GM19397 (cell line): ENCODE results near the gene HIF1A.
"Not testable (repeated sequence)": the region's sequence is repeated elsewhere in the genome, so short reads cannot be mapped to it uniquely, and the experiment has no call there.

ENCODE experiments used
- ATAC-seq: cut with Tn5 transposase; IDR thresholded peaks from one replicate; pipeline ENCODE4 v1.9.1; 2021; ENCODE audit warnings: mild to moderate bottlenecking, moderate library complexity; ENCODE audit not compliant: unreplicated experiment

The HIF1A gene

GRCh38 chr14:61744238-61744637 lies 48.9 kb downstream of the HIF1A start:
- ATAC-seq, result no peak

- ATAC-seq, result not testable (repeated sequence)
Measured at GRCh38 chr14:61746346-61746745, 51.0 kb downstream of the HIF1A start.

- ATAC-seq, result no peak
Measured at GRCh38 chr14:61746881-61747280, 51.6 kb downstream of the HIF1A start.

- ATAC-seq, result no peak
Measured at GRCh38 chr14:61747342-61747741, 52.0 kb downstream of the HIF1A start.

- ATAC-seq, result no peak
Measured at GRCh38 chr14:61749264-61749663, 54.0 kb downstream of the HIF1A start.

GRCh38 chr14:61749867-61750266 lies 54.6 kb downstream of the HIF1A start:
- no peak for ATAC-seq

- ATAC-seq, result peak; percentile 96
Measured at GRCh38 chr14:61750708-61751474, 55.6 kb downstream of the HIF1A start.

GRCh38 chr14:61751475-61751989 lies 56.2 kb downstream of the HIF1A start:
- no peak for ATAC-seq

- ATAC-seq, result peak; percentile 33
Measured at GRCh38 chr14:61752626-61753025, 57.3 kb downstream of the HIF1A start.

- no peak for ATAC-seq
Measured at GRCh38 chr14:61753631-61754030, 58.3 kb downstream of the HIF1A start.

GRCh38 chr14:61754627-61755381 lies 59.5 kb downstream of the HIF1A start:
- ATAC-seq, result no peak

GRCh38 chr14:61755382-61755742 lies 60.0 kb downstream of the HIF1A start:
- not testable (repeated sequence) for ATAC-seq

GRCh38 chr14:61756135-61756534 lies 60.8 kb downstream of the HIF1A start:
- ATAC-seq, result no peak

GRCh38 chr14:61759878-61760277 lies 64.6 kb downstream of the HIF1A start:
- no peak for ATAC-seq

- no peak for ATAC-seq
Measured at GRCh38 chr14:61761557-61761956, 66.2 kb downstream of the HIF1A start.

GRCh38 chr14:61761959-61762786 lies 66.9 kb downstream of the HIF1A start, which contains the start of gene SNAPC1:
Gene SNAPC1 (plus strand): TSS chr14:61762420. CDS start chr14:61762461, 41 bp downstream.
- ATAC-seq, result peak; percentile 100

- ATAC-seq, result no peak
Measured at GRCh38 chr14:61764342-61765122, 69.2 kb downstream of the HIF1A start.

- no peak for ATAC-seq
Measured at GRCh38 chr14:61765225-61765943, 70.1 kb downstream of the HIF1A start.

- no peak for ATAC-seq
Measured at GRCh38 chr14:61766151-61766550, 70.8 kb downstream of the HIF1A start.

- ATAC-seq, result no peak
Measured at GRCh38 chr14:61768240-61768639, 72.9 kb downstream of the HIF1A start.
